Measurements from ENCODE around the gene DMRT3. TPM values are rescaled to one million over a fixed set of nuclear protein-coding genes. Genes with fewer than 3 reads are reported as not detected.

Gene DMRT3
- total RNA-seq, 1 donor from 2014 or later: not detected

GRCh38 chr9:979983-980382 is 3.5 kb downstream of the DMRT3 start:
- H3K27me3 ChIP-seq (ENCODE audit: insufficient read depth, low read length): peaks cover 64% of the 10 kb centered on the region
- Mint-ChIP-seq H3K27ac (ENCODE audit: unreplicated experiment) (no peak overlapping the region), H3K36me3 (ENCODE audit: low read depth, unreplicated experiment) (no peaks in the 10 kb centered on the region), H3K27me3 (ENCODE audit: low read depth, unreplicated experiment) (peaks cover 78% of the 10 kb centered on the region), H3K4me3 (ENCODE audit: unreplicated experiment) (no peak overlapping the region), H3K9me3 (ENCODE audit: unreplicated experiment) (peaks cover 6% of the 10 kb centered on the region), H3K4me1 (ENCODE audit: low read depth, unreplicated experiment) (no peaks in the 10 kb centered on the region)
- no peaks in the 10 kb centered on the region for H3K4me1 ChIP-seq (ENCODE audit: insufficient read depth, low read length)
- H3K27ac ChIP-seq (ENCODE audit: low read depth, low read length): no peak overlapping the region
- no peaks in the 10 kb centered on the region for H3K9me3 ChIP-seq (ENCODE audit: insufficient read depth, low read depth, low read length)
- no peak overlapping the region for H3K9ac ChIP-seq (ENCODE audit: low read length)
- no peak overlapping the region for H3K4me2 ChIP-seq (ENCODE audit: low read length)
- H2AFZ ChIP-seq (ENCODE audit: low read depth, low read length): no peak overlapping the region
- FAIRE-seq: no peak
- no peak for DNase-seq (ENCODE audit: low read depth)
- no peak overlapping the region for H3K4me3 ChIP-seq (ENCODE audit: insufficient read depth, low read depth, low read length)
- H4K20me1 ChIP-seq (ENCODE audit: insufficient read depth, low read length): no peaks in the 10 kb centered on the region
- H3K36me3 ChIP-seq (ENCODE audit: insufficient read depth, low read length): no peaks in the 10 kb centered on the region
- no peaks in the 10 kb centered on the region for H3K79me2 ChIP-seq (ENCODE audit: insufficient read depth, low read length)
- TF ChIP-seq CTCF (IDR thresholded peaks at IDR 0.05; ENCODE audit: insufficient read depth, low read depth, low read length) (no peak), EZH2 (IDR thresholded peaks at IDR 0.05; ENCODE audit: insufficient read depth, low read length) (no peak)

GRCh38 chr9:980640-981039 is 4.2 kb downstream of the DMRT3 start:
- Histone ChIP-seq H3K27ac (ENCODE audit: low read depth, low read length) (no peak overlapping the region), H3K9me3 (ENCODE audit: insufficient read depth, low read depth, low read length) (no peaks in the 10 kb centered on the region), H3K79me2 (ENCODE audit: insufficient read depth, low read length) (no peaks in the 10 kb centered on the region), H3K27me3 (ENCODE audit: insufficient read depth, low read length) (peaks cover 58% of the 10 kb centered on the region), H3K4me1 (ENCODE audit: insufficient read depth, low read length) (no peaks in the 10 kb centered on the region), H3K36me3 (ENCODE audit: insufficient read depth, low read length) (no peaks in the 10 kb centered on the region), H2AFZ (ENCODE audit: low read depth, low read length) (no peak overlapping the region), H4K20me1 (ENCODE audit: insufficient read depth, low read length) (no peaks in the 10 kb centered on the region), H3K9ac (ENCODE audit: low read length) (no peak overlapping the region), H3K4me3 (ENCODE audit: insufficient read depth, low read depth, low read length) (no peak overlapping the region), H3K4me2 (ENCODE audit: low read length) (no peak overlapping the region)
- no peak for TF ChIP-seq EZH2 (IDR thresholded peaks at IDR 0.05; ENCODE audit: insufficient read depth, low read length)
- no peak for TF ChIP-seq CTCF (IDR thresholded peaks at IDR 0.05; ENCODE audit: insufficient read depth, low read depth, low read length)
- no peak for DNase-seq (ENCODE audit: low read depth)
- no peaks in the 10 kb centered on the region for H3K36me3 Mint-ChIP-seq (ENCODE audit: low read depth, unreplicated experiment)
- H3K27me3 Mint-ChIP-seq (ENCODE audit: low read depth, unreplicated experiment): peaks cover 75% of the 10 kb centered on the region
- no peak overlapping the region for H3K4me3 Mint-ChIP-seq (ENCODE audit: unreplicated experiment)
- peaks cover 6% of the 10 kb centered on the region for H3K9me3 Mint-ChIP-seq (ENCODE audit: unreplicated experiment)
- H3K27ac Mint-ChIP-seq (ENCODE audit: unreplicated experiment): no peak overlapping the region
- no peak for FAIRE-seq
- H3K4me1 Mint-ChIP-seq (ENCODE audit: low read depth, unreplicated experiment): no peaks in the 10 kb centered on the region

GRCh38 chr9:981491-981898 is 5.0 kb downstream of the DMRT3 start:
- no peaks in the 10 kb centered on the region for H4K20me1 ChIP-seq (ENCODE audit: insufficient read depth, low read length)
- H3K4me3 Mint-ChIP-seq (ENCODE audit: unreplicated experiment): no peak overlapping the region
- H3K4me2 ChIP-seq (ENCODE audit: low read length): no peak overlapping the region
- no peaks in the 10 kb centered on the region for H3K9me3 ChIP-seq (ENCODE audit: insufficient read depth, low read depth, low read length)
- FAIRE-seq: no peak
- no peaks in the 10 kb centered on the region for H3K4me1 Mint-ChIP-seq (ENCODE audit: low read depth, unreplicated experiment)
- H3K36me3 Mint-ChIP-seq (ENCODE audit: low read depth, unreplicated experiment): no peaks in the 10 kb centered on the region
- H3K9ac ChIP-seq (ENCODE audit: low read length): no peak overlapping the region
- peaks cover 53% of the 10 kb centered on the region for H3K27me3 ChIP-seq (ENCODE audit: insufficient read depth, low read length)
- TF ChIP-seq EZH2 (IDR thresholded peaks at IDR 0.05; ENCODE audit: insufficient read depth, low read length) (no peak), CTCF (IDR thresholded peaks at IDR 0.05; ENCODE audit: insufficient read depth, low read depth, low read length) (no peak)
- no peak overlapping the region for H3K4me3 ChIP-seq (ENCODE audit: insufficient read depth, low read depth, low read length)
- H2AFZ ChIP-seq (ENCODE audit: low read depth, low read length): no peak overlapping the region
- no peaks in the 10 kb centered on the region for H3K36me3 ChIP-seq (ENCODE audit: insufficient read depth, low read length)
- peaks cover 6% of the 10 kb centered on the region for H3K9me3 Mint-ChIP-seq (ENCODE audit: unreplicated experiment)
- no peaks in the 10 kb centered on the region for H3K79me2 ChIP-seq (ENCODE audit: insufficient read depth, low read length)
- H3K4me1 ChIP-seq (ENCODE audit: insufficient read depth, low read length): no peaks in the 10 kb centered on the region
- H3K27me3 Mint-ChIP-seq (ENCODE audit: low read depth, unreplicated experiment): peaks cover 79% of the 10 kb centered on the region
- no peak overlapping the region for H3K27ac ChIP-seq (ENCODE audit: low read depth, low read length)
- H3K27ac Mint-ChIP-seq (ENCODE audit: unreplicated experiment): no peak overlapping the region
- DNase-seq (ENCODE audit: low read depth): no peak
